IMR-90 (cell line): ENCODE results near the gene POLR1D. TPM values are rescaled to one million over a fixed set of nuclear protein-coding genes. Genes with fewer than 3 reads are reported as not detected.

Experiments
- ATAC-seq: fragments of 200-7000 bp; cut with Tn5 transposase; 2 replicates; pipeline ENCODE4 v1.9.1; 2020; ENCODE audit warnings: low read depth, mild to moderate bottlenecking, moderate library complexity
- BruUV-seq: library from RNA; stranded (reverse); fragments of 400-500 nt; replicated peaks from 2 replicates; lab custom pipeline; 2021; lab: Mats Ljungman, UMichigan
- CTCF ChIA-PET: fragments of 300-600 bp; formaldehyde crosslinking; extraction: SDS; loops from one replicate; lab custom pipeline; 2021; ENCODE audit warnings: antibody characterized with exemption; lab: Yijun Ruan, JAX
- POLR2A ChIA-PET: fragments of 300-600 bp; sonication (Branson Sonifier 250); formaldehyde crosslinking; loops from one replicate; lab custom pipeline; 2022; ENCODE audit warnings: antibody characterized with exemption; ENCODE audit not compliant: unreplicated experiment; lab: Charles Lee
- DNase-seq: peaks from one replicate; pipeline ENCODE4 v3.0.0; 2013
- H2AFZ ChIP-seq: replicated peaks from 2 replicates; pipeline ENCODE3; 2013; ENCODE audit warnings: low read length, mild to moderate bottlenecking; ENCODE audit not compliant: poor library complexity
- H2AK5ac ChIP-seq: 2 replicates; pipeline ENCODE4 v1.6.1; 2013; ENCODE audit warnings: low read depth, low read length, inconsistent platforms
- H2AK9ac ChIP-seq: replicated peaks from 2 replicates; pipeline ENCODE3; 2013; ENCODE audit warnings: mild to moderate bottlenecking, low read depth, low read length, moderate library complexity; ENCODE audit not compliant: poor library complexity
- H2BK120ac ChIP-seq: 2 replicates; pipeline ENCODE4 v1.6.1; 2013; ENCODE audit warnings: low read depth, low read length, inconsistent platforms
- H2BK15ac ChIP-seq: 3 replicates; pipeline ENCODE4 v1.6.1; 2013; ENCODE audit warnings: low read depth, low read length, inconsistent platforms
- H2BK20ac ChIP-seq: 2 replicates; pipeline ENCODE4 v1.6.1; 2013; ENCODE audit warnings: low read depth, mild to moderate bottlenecking, inconsistent platforms, low read length, moderate library complexity
- H2BK5ac ChIP-seq: 2 replicates; pipeline ENCODE4 v1.6.1; 2013; ENCODE audit warnings: mild to moderate bottlenecking, low read depth, low read length, inconsistent platforms; ENCODE audit not compliant: poor library complexity, severe bottlenecking
- H3K14ac ChIP-seq: replicated peaks from 2 replicates; pipeline ENCODE4 v1.6.1; 2013; ENCODE audit warnings: low read depth, low read length, inconsistent platforms
- H3K18ac ChIP-seq: 2 replicates; pipeline ENCODE4 v1.6.1; 2013; ENCODE audit warnings: low read depth, low read length, control low read depth
- H3K23ac ChIP-seq: 2 replicates; pipeline ENCODE4 v1.6.1; 2013; ENCODE audit warnings: low read depth, low read length, inconsistent platforms
- H3K27ac ChIP-seq: 2 replicates; pipeline ENCODE4 v1.5.1; 2013; ENCODE audit warnings: mild to moderate bottlenecking, control low read depth, low read length; ENCODE audit not compliant: insufficient read depth
- H3K27me3 ChIP-seq: 2 replicates; pipeline ENCODE4 v1.6.1; 2013; ENCODE audit warnings: low read length; ENCODE audit not compliant: control insufficient read depth, insufficient read depth
- H3K36me3 ChIP-seq: 2 replicates; pipeline ENCODE4 v1.6.1; 2013; ENCODE audit warnings: low read length, mixed read lengths; ENCODE audit not compliant: control insufficient read depth, insufficient read depth
- H3K4ac ChIP-seq: 2 replicates; pipeline ENCODE4 v1.6.1; 2013; ENCODE audit warnings: low read depth, low read length, inconsistent platforms
- H3K4me1 ChIP-seq: 2 replicates; pipeline ENCODE4 v1.6.1; 2013; ENCODE audit warnings: low read length, mixed read lengths; ENCODE audit not compliant: control insufficient read depth, insufficient read depth
- H3K4me2 ChIP-seq: 2 replicates; pipeline ENCODE4 v1.6.1; 2013; ENCODE audit warnings: low read depth, mild to moderate bottlenecking, control low read depth, low read length, moderate library complexity
- H3K4me3 ChIP-seq: 2 replicates; pipeline ENCODE4 v1.5.1; 2013; ENCODE audit warnings: low read depth, mild to moderate bottlenecking, control low read depth, low read length, moderate library complexity; ENCODE audit not compliant: insufficient read depth
- H3K56ac ChIP-seq: 2 replicates; pipeline ENCODE4 v1.6.1; 2013; ENCODE audit warnings: low read length, inconsistent platforms; ENCODE audit not compliant: insufficient read depth; ENCODE audit errors: extremely low read depth
- H3K79me1 ChIP-seq, 2 experiments: 2 replicates each; pipeline ENCODE4 v1.6.1; 2013; ENCODE audit warnings: low read length in 2 of 2, inconsistent platforms in 1 of 2, low read depth in 1 of 2
- H3K9ac ChIP-seq: 2 replicates; pipeline ENCODE4 v1.6.1; 2013; ENCODE audit warnings: low read depth, low read length, control low read depth
- H3K9me1 ChIP-seq: 2 replicates; pipeline ENCODE4 v1.6.1; 2013; ENCODE audit warnings: low read length, inconsistent platforms; ENCODE audit not compliant: insufficient read depth
- H3K9me3 ChIP-seq: 2 replicates; pipeline ENCODE4 v1.6.1; 2013; ENCODE audit warnings: low read length; ENCODE audit not compliant: control insufficient read depth, insufficient read depth
- H4K20me1 ChIP-seq: 2 replicates; pipeline ENCODE4 v1.6.1; 2013; ENCODE audit warnings: low read length, inconsistent platforms; ENCODE audit not compliant: insufficient read depth
- H4K5ac ChIP-seq: 2 replicates; pipeline ENCODE4 v1.6.1; 2013; ENCODE audit warnings: mild to moderate bottlenecking, low read depth, low read length, control low read depth
- H4K8ac ChIP-seq, 2 experiments: 2 replicates each; pipeline ENCODE4 v1.6.1; 2013; ENCODE audit warnings: low read depth in 2 of 2, low read length in 2 of 2, control low read depth in 1 of 2, inconsistent platforms in 1 of 2
- H4K91ac ChIP-seq: 2 replicates; pipeline ENCODE4 v1.6.1; 2013; ENCODE audit warnings: low read depth, low read length, inconsistent platforms; ENCODE audit not compliant: insufficient read depth
- BHLHE40 ChIP-seq: fragments of 150-350 bp; IDR thresholded peaks from 2 replicates; pipeline ENCODE4 v1.6.1; 2016; ENCODE audit warnings: mild to moderate bottlenecking, low read depth, low read length
- CEBPB ChIP-seq: IDR thresholded peaks from 2 replicates; pipeline ENCODE4 v1.6.1; 2012; ENCODE audit warnings: low read depth, low read length, improper control_type of control experiment
- CHD1 ChIP-seq: IDR thresholded peaks from 2 replicates; pipeline ENCODE4 v1.6.1; 2012; ENCODE audit warnings: low read depth, low read length, improper control_type of control experiment
- CTCF ChIP-seq: conservative IDR thresholded peaks from 2 replicates; pipeline ENCODE4 v1.5.1; 2012; ENCODE audit warnings: mild to moderate bottlenecking, low read depth, low read length, improper control_type of control experiment
- ELK1 ChIP-seq: fragments of 150-350 bp; IDR thresholded peaks from 2 replicates; pipeline ENCODE4 v1.6.1; 2016; ENCODE audit warnings: low read depth, mild to moderate bottlenecking, low read length, moderate library complexity, borderline replicate concordance
- FOS ChIP-seq: fragments of 150-350 bp; IDR thresholded peaks from 2 replicates; pipeline ENCODE4 v1.6.1; 2016; ENCODE audit warnings: low read depth, low read length
- MAFK ChIP-seq: IDR thresholded peaks from 2 replicates; pipeline ENCODE4 v1.6.1; 2012; ENCODE audit warnings: low read depth, low read length, improper control_type of control experiment
- MAZ ChIP-seq: IDR thresholded peaks from 2 replicates; pipeline ENCODE4 v1.6.1; 2012; ENCODE audit warnings: low read depth, mild to moderate bottlenecking, low read length, improper control_type of control experiment, moderate library complexity, borderline replicate concordance
- MXI1 ChIP-seq: IDR thresholded peaks from 2 replicates; pipeline ENCODE4 v1.6.1; 2012; ENCODE audit warnings: low read depth, mild to moderate bottlenecking, low read length, moderate library complexity, borderline replicate concordance
- NFE2L2 ChIP-seq: fragments of 150-350 bp; IDR thresholded peaks from 2 replicates; pipeline ENCODE4 v1.6.1; 2016; ENCODE audit warnings: low read depth, mild to moderate bottlenecking, low read length
- POLR2A ChIP-seq: IDR thresholded peaks from 2 replicates; pipeline ENCODE4 v1.6.1; 2012; ENCODE audit warnings: mild to moderate bottlenecking, low read depth, low read length
- RAD21 ChIP-seq: IDR thresholded peaks from 2 replicates; pipeline ENCODE4 v1.6.1; 2012; ENCODE audit warnings: low read length, improper control_type of control experiment
- RCOR1 ChIP-seq: IDR thresholded peaks from 2 replicates; pipeline ENCODE4 v1.6.1; 2012; ENCODE audit warnings: mild to moderate bottlenecking, low read length, improper control_type of control experiment; ENCODE audit not compliant: insufficient replicate concordance
- RFX5 ChIP-seq: IDR thresholded peaks from 2 replicates; pipeline ENCODE4 v1.8.0; 2012; ENCODE audit warnings: low read depth, mild to moderate bottlenecking, low read length, moderate library complexity
- SMC3 ChIP-seq: fragments of 150-350 bp; IDR thresholded peaks from 2 replicates; pipeline ENCODE4 v1.6.1; 2016; ENCODE audit warnings: low read depth, mild to moderate bottlenecking, antibody characterized with exemption, low read length, moderate library complexity
- USF2 ChIP-seq: fragments of 150-350 bp; IDR thresholded peaks from 2 replicates; pipeline ENCODE4 v1.6.1; 2017; ENCODE audit warnings: mild to moderate bottlenecking, antibody characterized with exemption, low read length, low read depth
- WGBS, 2 experiments: methylation state at CpG; one replicate each; pipeline versions ENCODE4 v1.1.5 to v1.1.7; 2013; ENCODE audit warnings: missing lambda C conversion rate in 2 of 2; ENCODE audit not compliant: insufficient read length in 1 of 2; ENCODE audit errors: extremely low coverage in 2 of 2; 5-methylcytosine and 5-hydroxymethylcytosine counted together
- dilution Hi-C: fragments of 300-500 bp; cut with HindIII; formaldehyde crosslinking; loops from one replicate; pipeline ENCODE4 v1.14.3; 2018; ENCODE audit warnings: low sequenced_read_pairs; ENCODE audit not compliant: unreplicated experiment
- in situ Hi-C: fragments of 300-500 bp; cut with MboI; formaldehyde crosslinking; loops from 3 replicates; pipeline ENCODE4 v1.14.3; 2019; ENCODE audit warnings: low sequenced_read_pairs, inconsistent platforms, mixed read lengths
- intact Hi-C: fragments of 100-400 bp; cut with micrococcal nuclease; formaldehyde crosslinking; loops from 2 replicates; pipeline ENCODE4 v1.10.0; 2022
- polyA plus RNA-seq, 3 experiments: library from polyadenylated mRNA; depleted of rRNA; stranded (reverse); fragments of >200 nt; gene quantifications; 2 replicates each; pipeline ENCODE4 v1.2.3, GENCODE V29; 2012; ENCODE audit warnings: low replicate concordance in 1 of 3
- total RNA-seq: library from RNA; depleted of rRNA; stranded (reverse); fragments of >200 nt; gene quantifications from 2 replicates; pipeline ENCODE4 v1.2.3, GENCODE V29; 2012

Gene POLR1D
- total and polyA plus RNA-seq, 2 of the 4 experiments (the other 2 are of a cell fraction): 65.4 to 110 TPM

GRCh38 chr13:27593267-27593666 is 28.4 kb upstream of the POLR1D start:
- Histone ChIP-seq H3K18ac (no peak overlapping the region), H3K27ac (no peak overlapping the region), H2BK120ac (no peak overlapping the region), H2BK20ac (no peak overlapping the region), H3K79me1 (peaks cover 24% of the 10 kb centered on the region in 2 experiments; a peak in 3 of 4 replicates), H2BK5ac (no peak overlapping the region), H2AFZ (no peak overlapping the region), H3K4ac (no peak overlapping the region), H3K36me3 (no peaks in the 10 kb centered on the region), H3K4me2 (no peak overlapping the region), H4K20me1 (no peaks in the 10 kb centered on the region), H3K9me1 (peaks cover 3% of the 10 kb centered on the region; the same call in 1 of the 2 replicates), H2AK9ac (no peak overlapping the region), H2AK5ac (no peak overlapping the region), H3K27me3 (no peaks in the 10 kb centered on the region), H3K56ac (no peak overlapping the region), H3K23ac (no peak overlapping the region), H3K4me3 (no peak overlapping the region), H4K5ac (no peak overlapping the region), H2BK15ac (no peak overlapping the region), H3K14ac (no peak overlapping the region), H4K8ac (no peak overlapping the region), H3K4me1 (0 out of 2 replicates have a peak, but pooled peaks cover 2% of the 10 kb centered on the region), H4K91ac (no peak overlapping the region), H3K9me3 (no peaks in the 10 kb centered on the region), H3K9ac (no peak overlapping the region)
- dilution Hi-C loops: no loop called here
- TF ChIP-seq RAD21 (no peak), SMC3 (no peak), RFX5 (no peak), NFE2L2 (no peak), BHLHE40 (no peak), MAZ (no peak), FOS (no peak), CHD1 (no peak), ELK1 (no peak), CEBPB (no peak), RCOR1 (no peak), POLR2A (no peak), USF2 (no peak), CTCF (no peak), MAFK (no peak), MXI1 (no peak)
- in situ Hi-C loops: no loop called here
- 57 to 100% methylated on average over 1 of the region's 3 CpGs for WGBS, 2 experiments
- ATAC-seq: no peak
- no peak for DNase-seq
- CTCF ChIA-PET: no interaction called here
- POLR2A ChIA-PET: no interaction called here
- no TSS peak for BruUV-seq
- intact Hi-C loops: no loop called here
